Lung (tissue), 12 donors: ENCODE data around the gene ADIPOQ. TPM values are rescaled to one million over a fixed set of nuclear protein-coding genes. Genes with fewer than 3 reads are reported as not detected.
"Not testable (repeated sequence)": the region's sequence is repeated elsewhere in the genome, so short reads cannot be mapped to it uniquely, and the experiment has no call there.

Experiments
- ATAC-seq: fragments of 200-7000 bp; cut with Tn5 transposase; one replicate; pipeline ENCODE4 v1.9.1; 2020; ENCODE audit warnings: moderate number of reproducible peaks; ENCODE audit not compliant: insufficient read depth, low FRiP score
- DNase-seq, 3 donors: peaks; one replicate each; pipeline ENCODE4 v3.0.0-alpha.2; 2013 to 2017
- H3K27ac ChIP-seq, 2 donors: one replicate each; pipeline ENCODE4 v1.5.1; 2013; ENCODE audit warnings: mild to moderate bottlenecking in 2 of 2, moderate library complexity in 2 of 2, control low read depth in 1 of 2, inconsistent platforms in 1 of 2, low read depth in 1 of 2, low read length in 1 of 2
- H3K27me3 ChIP-seq, 3 donors: one replicate each; pipeline ENCODE4 v1.5.1; 2013; ENCODE audit warnings: low read length in 2 of 3; ENCODE audit not compliant: control insufficient read depth in 3 of 3, insufficient read depth in 3 of 3
- H3K36me3 ChIP-seq, 4 donors: one replicate each; pipeline ENCODE4 v1.5.1; 2013; ENCODE audit warnings: low read length in 4 of 4, mild to moderate bottlenecking in 1 of 4, moderate library complexity in 1 of 4; ENCODE audit not compliant: control insufficient read depth in 4 of 4, insufficient read depth in 4 of 4
- H3K4me1 ChIP-seq, 5 donors: one replicate each; pipeline ENCODE4 v1.5.1; 2013; ENCODE audit warnings: low read length in 5 of 5, mild to moderate bottlenecking in 2 of 5, moderate library complexity in 1 of 5; ENCODE audit not compliant: control insufficient read depth in 5 of 5, insufficient read depth in 5 of 5
- H3K4me3 ChIP-seq: one replicate; pipeline ENCODE4 v1.5.1; 2013; ENCODE audit warnings: mild to moderate bottlenecking, control low read depth, moderate library complexity
- H3K9ac ChIP-seq, 2 donors: one replicate each; pipeline ENCODE4 v1.5.1; 2013; ENCODE audit warnings: low read length in 2 of 2, control low read depth in 1 of 2; ENCODE audit not compliant: insufficient read depth in 1 of 2
- H3K9me3 ChIP-seq, 4 donors: one replicate each; pipeline ENCODE4 v1.5.1; 2013; ENCODE audit warnings: low read length in 3 of 4, mild to moderate bottlenecking in 1 of 4, moderate library complexity in 1 of 4; ENCODE audit not compliant: control insufficient read depth in 4 of 4, insufficient read depth in 3 of 4
- CTCF ChIP-seq: IDR thresholded peaks from 2 replicates; pipeline ENCODE4 v1.5.1; 2012; ENCODE audit warnings: mild to moderate bottlenecking; ENCODE audit errors: control extremely low read depth, extremely low read depth
- WGBS, 2 donors: extraction: QIAGEN DNeasy Blood & Tissue Kit; methylation state at CpG; one replicate each; pipeline ENCODE4 v1.1.7; 2013; 5-methylcytosine and 5-hydroxymethylcytosine counted together
- polyA plus RNA-seq, 2 donors: library from polyadenylated mRNA; stranded (reverse); fragments of 200-250 nt; gene quantifications; one replicate each; pipeline ENCODE4 v1.2.1, GENCODE V29; 2013
- total RNA-seq, 2 donors: library from RNA; depleted of rRNA in 1 of 2; stranded (reverse); fragments of >200 nt in 1 of 2; gene quantifications; one replicate each; pipeline ENCODE4 v1.2.1, GENCODE V29; 2014 to 2021
- donor health status: control.
- donor health status: control.
- donor health status: Bipolar disorder and iron deficiency.
- donor health status: healthy.
- donor health status: DM: yes; HTN: yes; CAD: no.

ADIPOQ gene
- total and polyA plus RNA-seq, 4 donors: 0.01 to 0.09 TPM; not detected in 2

GRCh38 chr3:186852994-186853393 lies 10.5 kb downstream of the ADIPOQ start:
- H3K27ac ChIP-seq: no peak overlapping the region
- no peaks in the 10 kb centered on the region for H3K4me1 ChIP-seq
- no peaks in the 10 kb centered on the region for H3K27me3 ChIP-seq
- no peak overlapping the region for H3K4me3 ChIP-seq
- H3K36me3 ChIP-seq: no peaks in the 10 kb centered on the region
- DNase-seq: no peak
- no peak for ATAC-seq
- no peak for TF ChIP-seq CTCF
- WGBS, 2 donors: 63 to 83% methylated on average over 6 of the region's 6 CpGs
- no peaks in the 10 kb centered on the region for H3K9me3 ChIP-seq
- no peak overlapping the region for H3K9ac ChIP-seq

GRCh38 chr3:186854146-186854545 lies 11.6 kb downstream of the ADIPOQ start:
- Histone ChIP-seq H3K27ac (no peak overlapping the region), H3K36me3 (no peaks in the 10 kb centered on the region), H3K4me1 (no peaks in the 10 kb centered on the region), H3K9ac (no peak overlapping the region), H3K27me3 (no peaks in the 10 kb centered on the region), H3K4me3 (no peak overlapping the region), H3K9me3 (no peaks in the 10 kb centered on the region)
- ATAC-seq: no peak
- DNase-seq: no peak
- 94 to 98% methylated on average over 8 of the region's 8 CpGs for WGBS, 2 donors
- no peak for TF ChIP-seq CTCF

GRCh38 chr3:186854954-186855353 lies 12.4 kb downstream of the ADIPOQ start:
- Histone ChIP-seq H3K27ac (no peak overlapping the region), H3K27me3 (no peaks in the 10 kb centered on the region), H3K4me3 (no peak overlapping the region), H3K4me1 (no peaks in the 10 kb centered on the region), H3K9ac (no peak overlapping the region), H3K9me3 (peaks cover 0 to 2% (median 0%) of the 10 kb centered on the region in 4 donors), H3K36me3 (no peaks in the 10 kb centered on the region)
- ATAC-seq (no peak), DNase-seq (no peak)
- 0% methylated on average over 1 of the region's 1 CpG for whole genome bisulfite sequencing, 2 donors
- TF ChIP-seq CTCF: no peak

GRCh38 chr3:186857743-186858142 lies 15.2 kb downstream of the ADIPOQ start:
- ATAC-seq: no peak
- Histone ChIP-seq H3K4me1 (no peaks in the 10 kb centered on the region), H3K27ac (no peak overlapping the region), H3K36me3 (no peaks in the 10 kb centered on the region), H3K9me3 (peaks cover 0 to 2% (median 0%) of the 10 kb centered on the region in 4 donors), H3K9ac (no peak overlapping the region), H3K27me3 (no peaks in the 10 kb centered on the region), H3K4me3 (no peak overlapping the region)
- 76 to 79% methylated on average over 4 of the region's 4 CpGs for WGBS, 2 donors
- no peak for DNase-seq
- TF ChIP-seq CTCF: no peak

GRCh38 chr3:186865215-186865853 lies 22.8 kb downstream of the ADIPOQ start:
- H3K4me3 ChIP-seq, ATAC-seq, H3K4me1 ChIP-seq, H3K27ac ChIP-seq, DNase-seq, H3K36me3 ChIP-seq, H3K9ac ChIP-seq, H3K9me3 ChIP-seq, H3K27me3 ChIP-seq: not testable (repeated sequence)
- no CpG with 5 or more reads among the region's 13 CpGs for WGBS, 2 donors

- not testable (repeated sequence) for H3K4me3 ChIP-seq, H3K9ac ChIP-seq, H3K36me3 ChIP-seq, H3K4me1 ChIP-seq, H3K27me3 ChIP-seq, DNase-seq, H3K27ac ChIP-seq, ATAC-seq, H3K9me3 ChIP-seq
- WGBS, 2 donors: no CpG with 5 or more reads among the region's 5 CpGs
These were observed 23.6 kb downstream of the ADIPOQ start for GRCh38 chr3:186866095-186866494.
